Measurements from ENCODE around the gene SRSF5. TPM values are rescaled to one million over a fixed set of nuclear protein-coding genes. Genes with fewer than 3 reads are reported as not detected.
A peak's percentile ranks its signal among the peaks of the same experiment; 100 is the strongest.
"Not testable (repeated sequence)": the region's sequence is repeated elsewhere in the genome, so short reads cannot be mapped to it uniquely, and the experiment has no call there.

SRSF5 gene
- 1,000 to 10,000 TPM in 1 of 4 donors, 100 to 1,000 TPM in 3; 342 to 1,053 (median 453) TPM for total RNA-seq

DNA sequence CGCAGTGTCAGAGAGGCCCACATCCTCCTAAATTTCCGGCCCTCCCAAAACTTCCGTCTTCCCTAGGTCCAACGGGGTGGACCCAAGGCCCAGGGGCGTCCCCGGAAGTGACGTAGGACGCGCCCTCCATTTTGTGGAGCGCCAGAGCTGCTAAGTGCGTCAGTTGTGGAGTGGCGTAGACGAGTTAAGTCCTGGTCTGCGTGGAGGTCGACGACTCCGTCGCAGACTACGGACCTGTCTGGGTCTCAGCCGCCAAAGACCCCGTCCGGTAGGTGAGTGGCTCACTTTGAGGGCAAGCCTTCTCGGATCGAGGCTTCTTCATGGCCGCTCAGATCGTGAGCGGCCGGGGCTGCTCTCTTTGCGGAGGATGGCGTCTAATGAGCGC is at the start of gene SRSF5:
Gene SRSF5, plus strand, starts transcription at position 159 of the 385 bp plus-strand sequence. CDS start 1,015 bp downstream, outside the sequence.
- Histone ChIP-seq H3K27ac (peak within 1 kb of the TSS; percentile 99), H3K27me3 (peaks cover 4% of the 10 kb centered on the region), H3K4me1 (peaks cover 45% of the 10 kb centered on the region), H3K9me3 (no peaks in the 10 kb centered on the region), H3K36me3 (peaks cover 39% of the 10 kb centered on the region), H3K4me3 (peak within 1 kb of the TSS; percentile 66)
- 3% methylated on average over 6 of the region's 31 CpGs for WGBS
- peak; percentile 98 to 99 for DNase-seq (ENCODE audit: low spot score in 2 of 2)
- TF ChIP-seq CTCF (IDR thresholded peaks at IDR 0.05), result no peak
- TF ChIP-seq POLR2AphosphoS5 (IDR thresholded peaks at IDR 0.05), result peak; percentile 98 to 100 (median 100)
- TF ChIP-seq EP300 (IDR thresholded peaks at IDR 0.05), result peak; percentile 17
- peak; percentile 92 to 99 for TF ChIP-seq POLR2A (IDR thresholded peaks at IDR 0.05)

- 97% methylated on average over 2 of the region's 2 CpGs for WGBS
- peaks cover 45% of the 10 kb centered on the region for H3K4me1 ChIP-seq
- DNase-seq (ENCODE audit: low spot score in 2 of 2); H3K27me3 ChIP-seq; H3K36me3 ChIP-seq; H3K9me3 ChIP-seq; H3K4me3 ChIP-seq; H3K27ac ChIP-seq: not testable (repeated sequence)
Measured at GRCh38 chr14:69718614-69719013, 48.3 kb upstream of the SRSF5 start.

DNA sequence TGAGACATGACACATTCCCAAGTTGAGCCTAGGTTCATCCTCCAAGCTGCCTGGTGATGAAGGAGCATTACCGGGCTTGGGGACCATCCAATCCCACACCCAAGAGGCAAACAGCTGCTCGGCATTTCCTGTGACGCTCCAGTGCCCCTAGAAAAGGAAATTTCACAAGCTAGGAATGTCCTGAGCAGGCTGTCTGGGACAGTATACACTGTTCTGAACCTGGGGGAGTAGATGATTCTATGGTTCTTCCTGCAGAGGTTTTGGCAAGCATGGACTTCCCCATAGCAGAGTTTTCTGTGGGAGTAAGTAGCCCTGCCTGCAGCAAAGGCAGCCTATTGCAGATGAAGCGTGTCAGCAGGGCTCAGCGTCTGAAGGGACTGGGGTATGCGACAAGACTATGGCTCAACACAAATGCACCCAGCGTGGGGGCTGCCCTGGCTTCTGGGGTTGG is 47.4 kb upstream of the SRSF5 start:
- Histone ChIP-seq H3K36me3 (no peaks in the 10 kb centered on the region), H3K9me3 (no peaks in the 10 kb centered on the region), H3K27me3 (no peaks in the 10 kb centered on the region), H3K4me3 (no peak overlapping the region), H3K27ac (peak overlapping the region; percentile 35), H3K4me1 (peaks cover 38% of the 10 kb centered on the region)
- WGBS, result 55% methylated on average over 7 of the region's 7 CpGs
- TF ChIP-seq EP300 (IDR thresholded peaks at IDR 0.05) (no peak), POLR2A (IDR thresholded peaks at IDR 0.05) (no peak), POLR2AphosphoS5 (IDR thresholded peaks at IDR 0.05) (peak in 2 of 3 donors; percentile 11 to 22)
- no peak for DNase-seq (ENCODE audit: low spot score in 2 of 2)

- no peak for DNase-seq (ENCODE audit: low spot score in 2 of 2)
- TF ChIP-seq CTCF (IDR thresholded peaks at IDR 0.05) (no peak), POLR2A (IDR thresholded peaks at IDR 0.05) (no peak), EP300 (IDR thresholded peaks at IDR 0.05) (no peak), POLR2AphosphoS5 (IDR thresholded peaks at IDR 0.05) (no peak)
- Histone ChIP-seq H3K27me3 (no peaks in the 10 kb centered on the region), H3K4me3 (no peak overlapping the region), H3K9me3 (no peaks in the 10 kb centered on the region), H3K36me3 (no peaks in the 10 kb centered on the region), H3K27ac (no peak overlapping the region), H3K4me1 (peaks cover 32% of the 10 kb centered on the region)
- 82% methylated on average over 4 of the region's 4 CpGs for WGBS
Measured at GRCh38 chr14:69720912-69721311, 46.0 kb upstream of the SRSF5 start.

DNA sequence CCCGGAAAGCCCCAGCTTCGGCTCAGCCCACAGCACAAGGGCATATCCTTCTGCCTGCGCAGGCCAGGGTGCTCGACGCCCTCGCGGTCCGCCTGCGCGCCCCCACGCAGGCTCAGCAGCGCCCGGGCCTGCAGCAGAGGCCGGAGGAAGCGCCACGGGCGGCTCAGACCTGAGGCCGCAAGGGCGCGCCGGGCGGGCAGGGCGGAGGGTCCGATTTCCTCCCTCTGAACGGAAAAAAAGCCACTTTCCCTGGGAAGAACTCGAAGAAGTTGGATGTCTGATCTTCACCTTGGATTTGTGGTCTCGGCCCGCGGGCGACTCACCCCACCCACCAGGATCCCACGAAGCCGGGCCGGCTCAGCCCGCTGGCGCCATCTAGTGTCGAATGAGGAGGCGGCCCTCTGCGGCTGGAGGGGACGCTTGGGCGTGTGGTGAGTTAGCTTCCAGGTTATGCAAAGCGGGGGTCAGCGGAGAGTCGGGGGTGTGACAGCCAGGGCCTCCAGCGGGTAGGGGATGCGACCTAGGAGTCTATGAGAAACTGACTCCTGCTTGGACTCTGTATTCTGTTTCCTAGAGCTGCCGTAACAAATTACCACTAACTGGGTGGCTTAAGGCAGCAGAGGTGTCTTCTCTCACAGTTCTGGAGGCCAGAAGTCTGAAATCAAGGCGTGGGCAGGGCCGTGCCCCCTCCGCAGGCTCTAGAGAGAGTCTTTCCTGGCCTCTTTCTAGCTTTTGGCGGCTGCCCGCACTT is 40.0 kb upstream of the SRSF5 start:
- Histone ChIP-seq H3K9me3 (no peaks in the 10 kb centered on the region), H3K27ac (peak overlapping the region; percentile 36), H3K36me3 (no peaks in the 10 kb centered on the region), H3K4me3 (peak overlapping the region; percentile 52), H3K4me1 (peaks cover 17% of the 10 kb centered on the region), H3K27me3 (no peaks in the 10 kb centered on the region)
- DNase-seq (ENCODE audit: low spot score in 2 of 2), result peak; percentile 91 to 93
- TF ChIP-seq EP300 (IDR thresholded peaks at IDR 0.05), result no peak
- peak; percentile 95 to 96 for TF ChIP-seq CTCF (IDR thresholded peaks at IDR 0.05)
- TF ChIP-seq POLR2AphosphoS5 (IDR thresholded peaks at IDR 0.05), result no peak
- no peak for TF ChIP-seq POLR2A (IDR thresholded peaks at IDR 0.05)
- WGBS, result 3% methylated on average over 42 of the region's 51 CpGs

- Histone ChIP-seq H3K27ac (no peak overlapping the region), H3K36me3 (no peaks in the 10 kb centered on the region), H3K9me3 (no peaks in the 10 kb centered on the region), H3K27me3 (no peaks in the 10 kb centered on the region), H3K4me1 (peaks cover 17% of the 10 kb centered on the region), H3K4me3 (no peak overlapping the region)
- no peak for DNase-seq (ENCODE audit: low spot score in 2 of 2)
- TF ChIP-seq CTCF (IDR thresholded peaks at IDR 0.05), result no peak
- no peak for TF ChIP-seq EP300 (IDR thresholded peaks at IDR 0.05)
- no peak for TF ChIP-seq POLR2A (IDR thresholded peaks at IDR 0.05)
- TF ChIP-seq POLR2AphosphoS5 (IDR thresholded peaks at IDR 0.05), result no peak
- WGBS, result 85% methylated on average over 4 of the region's 4 CpGs
Measured at GRCh38 chr14:69727860-69728259, 39.1 kb upstream of the SRSF5 start.

DNA sequence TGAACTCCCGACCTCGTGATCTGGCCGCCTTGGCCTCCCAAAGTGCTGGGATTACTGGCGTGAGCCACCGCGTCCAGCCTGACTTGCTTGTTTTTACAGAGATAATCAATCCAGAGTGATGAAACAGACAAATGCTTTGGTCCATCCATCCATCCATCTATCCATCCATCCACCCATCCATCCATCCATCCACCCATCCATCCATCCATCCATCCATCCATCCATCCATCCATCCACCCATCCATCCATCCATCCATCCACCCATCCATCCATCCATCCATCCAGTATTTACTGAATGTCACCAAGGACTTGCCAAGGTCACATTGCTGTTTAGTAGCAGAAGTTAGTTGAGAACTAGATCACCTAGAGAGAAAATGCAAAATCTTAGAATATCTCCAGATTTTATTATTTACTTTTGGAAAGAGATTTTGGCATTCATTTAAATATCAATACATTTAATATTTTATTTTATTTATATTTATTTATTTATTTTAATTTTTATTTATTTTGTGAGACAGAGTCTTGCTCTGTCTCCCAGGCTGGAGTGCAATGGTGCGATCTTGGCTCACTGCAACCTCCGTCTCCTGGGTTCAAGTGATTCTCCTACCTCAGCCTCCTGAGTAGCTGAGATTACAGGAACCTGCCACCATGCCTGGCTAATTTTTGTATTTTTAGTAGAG is 34.9 kb upstream of the SRSF5 start:
- H3K4me3 ChIP-seq, H3K4me1 ChIP-seq, H3K27ac ChIP-seq, H3K36me3 ChIP-seq, H3K9me3 ChIP-seq, H3K27me3 ChIP-seq: not testable (repeated sequence)
- WGBS, result 88% methylated on average over 8 of the region's 8 CpGs
- peak in 1 of 2 donors; percentile 35 for DNase-seq (ENCODE audit: low spot score in 2 of 2)

GRCh38 chr14:69736405-69736804 is 30.5 kb upstream of the SRSF5 start:
- not testable (repeated sequence) for H3K9me3 ChIP-seq; DNase-seq (ENCODE audit: low spot score in 2 of 2); H3K4me3 ChIP-seq; H3K27me3 ChIP-seq; H3K4me1 ChIP-seq; H3K36me3 ChIP-seq; H3K27ac ChIP-seq
- WGBS, result 84% methylated on average over 4 of the region's 4 CpGs
